Inflammatory macrophage treated with lipopolysaccharide for 4 hours (primary cell): ENCODE results near the gene UBE2E1.
"Not testable (repeated sequence)": the region's sequence is repeated elsewhere in the genome, so short reads cannot be mapped to it uniquely, and the experiment has no call there.

ENCODE experiments used
- DNase-seq: peaks from one replicate; pipeline ENCODE4 v3.0.0-alpha.2; 2020

UBE2E1 gene

DNA sequence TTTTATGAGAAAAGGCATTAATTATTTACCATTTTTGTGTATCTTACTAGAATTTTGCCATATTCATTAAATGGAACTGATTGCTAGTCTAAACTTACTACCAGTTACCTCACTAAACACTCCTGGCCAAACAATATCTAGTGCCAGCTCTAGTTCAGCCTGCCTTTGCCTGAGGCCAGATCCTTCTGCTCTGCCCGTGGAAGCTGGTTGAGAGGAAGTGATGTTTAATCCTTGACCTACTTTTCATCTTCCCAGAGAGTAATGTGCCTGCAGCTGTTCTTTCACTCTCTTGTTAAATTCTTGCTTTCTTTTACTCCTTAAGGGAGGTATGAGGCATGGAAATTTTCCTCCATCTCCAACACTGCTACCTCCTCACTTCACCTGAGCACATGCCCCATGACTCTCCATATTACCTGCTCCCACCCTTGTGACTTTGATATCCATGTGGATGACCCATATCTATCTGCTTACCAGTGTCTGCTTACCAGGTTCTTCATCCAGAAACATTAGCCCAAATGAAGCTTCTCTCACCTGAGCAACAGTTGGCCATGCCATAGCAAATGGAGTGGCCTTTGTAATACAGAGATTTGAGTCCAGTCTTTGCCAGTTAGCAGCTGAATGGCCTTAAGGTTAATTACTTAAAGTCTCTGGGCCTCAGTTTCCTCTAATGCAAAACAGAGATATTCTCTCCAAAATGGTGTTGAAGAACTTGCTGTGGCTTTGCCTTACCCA, 53.4 kb downstream of the UBE2E1 start:
- DNase-seq, result peak; percentile 24

DNA sequence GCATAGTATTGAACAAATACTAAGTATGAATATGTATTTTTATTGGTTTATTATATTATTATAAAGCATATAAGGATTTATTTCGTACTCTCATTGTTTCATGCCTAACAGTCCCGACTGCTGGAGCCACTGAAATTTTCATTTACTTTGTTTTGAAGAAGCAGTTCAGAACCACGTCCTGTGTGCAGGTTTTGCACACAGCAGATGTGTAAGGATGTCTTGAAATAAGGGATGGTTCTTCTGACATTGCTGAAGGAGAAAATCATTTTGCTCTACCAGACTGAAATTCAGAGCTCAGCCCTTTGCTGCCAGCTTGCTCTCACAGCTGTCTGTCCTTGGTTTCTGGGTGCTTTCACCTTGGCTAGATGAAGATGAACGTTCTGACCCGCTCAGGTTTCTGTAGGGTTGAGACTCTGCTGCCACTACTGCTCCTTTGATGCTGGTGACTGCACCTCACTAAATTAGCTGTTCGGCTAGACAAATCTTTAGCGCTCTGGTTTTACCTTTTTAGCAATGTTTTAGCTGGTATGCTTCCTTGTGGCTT, 54.2 kb downstream of the UBE2E1 start:
- DNase-seq, result no peak

DNA sequence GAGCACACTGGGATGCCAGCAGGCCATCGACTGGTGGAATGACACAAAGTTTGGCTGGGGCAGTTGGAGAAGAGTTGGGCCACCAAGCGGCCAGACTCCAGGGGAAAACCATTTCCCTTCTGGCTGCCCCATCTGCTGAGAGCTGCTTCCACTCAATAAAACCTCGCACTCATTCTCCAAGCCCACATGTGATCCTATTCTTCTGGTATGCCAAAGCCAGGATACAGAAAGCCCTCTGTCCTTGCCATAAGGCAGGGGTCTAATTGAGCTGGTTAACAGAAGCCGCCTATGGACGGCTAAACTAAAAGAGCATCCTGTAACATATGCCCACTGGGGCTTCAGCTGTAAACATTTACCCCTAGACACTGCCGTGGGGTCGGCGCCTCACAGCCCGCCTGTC, 55.9 kb downstream of the UBE2E1 start:
- DNase-seq, result no peak

DNA sequence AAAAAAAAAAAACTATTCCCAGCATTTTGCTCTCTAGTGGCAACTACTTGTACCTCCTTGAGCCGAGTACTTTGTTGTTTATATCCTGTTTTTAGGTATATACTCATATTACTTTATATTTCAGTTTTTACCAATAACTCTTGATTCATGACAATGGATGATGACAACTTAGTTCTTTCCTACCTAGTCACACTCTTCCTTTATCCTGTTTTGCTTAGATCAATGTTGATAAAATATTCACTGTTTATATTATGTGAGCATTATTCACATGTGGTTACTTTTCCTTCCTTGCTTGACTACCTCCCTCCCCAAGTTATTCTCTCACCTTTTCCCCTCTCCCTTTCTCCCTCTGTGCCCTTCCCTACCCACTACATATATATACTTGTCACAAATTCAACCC, 57.3 kb downstream of the UBE2E1 start:
- no peak for DNase-seq

DNA sequence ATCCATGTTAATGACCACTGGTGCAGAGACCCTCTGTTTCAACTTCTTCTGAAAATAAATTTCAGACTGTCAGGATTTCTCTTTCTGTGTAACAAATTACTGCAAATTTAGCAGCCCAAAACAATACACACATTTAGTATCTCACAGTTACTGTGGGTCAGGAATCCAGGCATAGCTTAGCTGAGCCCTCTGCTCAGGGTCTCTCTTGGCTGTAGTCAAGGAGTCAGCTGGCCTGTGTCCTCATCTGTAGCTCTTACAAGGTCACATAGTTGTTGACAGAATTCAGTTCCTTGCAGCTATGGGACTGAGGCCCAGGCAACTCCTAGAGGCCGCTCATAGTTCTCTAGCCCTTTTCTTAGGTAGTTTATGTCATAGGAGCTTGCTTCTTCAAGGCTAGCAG, 59.2 kb downstream of the UBE2E1 start:
- no peak for DNase-seq

DNA sequence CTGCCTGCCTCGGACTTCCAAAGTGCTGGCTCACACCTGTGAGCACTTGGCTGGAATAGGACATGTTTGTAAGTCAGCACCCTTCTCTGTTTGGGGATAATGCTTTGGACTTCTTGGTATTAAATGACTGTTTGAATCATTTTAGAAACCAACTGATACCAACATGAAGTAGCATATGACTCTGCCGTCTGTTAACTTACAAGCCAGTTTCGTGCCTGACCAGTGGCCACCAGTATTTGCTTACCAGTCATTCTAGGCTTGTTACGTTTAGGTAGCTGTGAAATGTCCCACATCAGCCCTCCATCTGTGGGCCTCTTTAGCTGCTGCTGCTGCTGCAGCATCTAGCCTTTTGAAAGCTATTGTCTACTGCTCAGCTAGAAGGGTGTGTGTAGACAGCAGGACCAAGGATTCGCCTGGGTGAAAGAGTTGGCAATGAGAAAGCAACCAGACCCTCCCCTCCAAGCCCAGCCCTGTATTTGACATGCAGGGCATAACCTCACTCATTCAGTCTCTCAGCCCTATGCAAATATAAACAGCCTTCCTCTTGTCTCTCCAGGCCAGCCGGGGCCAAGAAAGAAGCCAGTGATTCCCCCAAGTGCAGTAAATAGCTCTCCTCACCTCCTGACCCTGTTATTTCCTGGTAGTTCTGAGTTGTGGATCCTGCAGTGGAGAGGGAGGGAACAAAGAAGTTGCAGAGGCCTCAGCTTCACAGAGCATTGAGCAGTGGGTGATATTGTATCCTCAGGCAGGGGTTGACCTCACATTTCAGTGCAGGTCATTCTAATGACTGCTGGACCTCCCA, 60.0 kb downstream of the UBE2E1 start:
- no peak for DNase-seq

DNA sequence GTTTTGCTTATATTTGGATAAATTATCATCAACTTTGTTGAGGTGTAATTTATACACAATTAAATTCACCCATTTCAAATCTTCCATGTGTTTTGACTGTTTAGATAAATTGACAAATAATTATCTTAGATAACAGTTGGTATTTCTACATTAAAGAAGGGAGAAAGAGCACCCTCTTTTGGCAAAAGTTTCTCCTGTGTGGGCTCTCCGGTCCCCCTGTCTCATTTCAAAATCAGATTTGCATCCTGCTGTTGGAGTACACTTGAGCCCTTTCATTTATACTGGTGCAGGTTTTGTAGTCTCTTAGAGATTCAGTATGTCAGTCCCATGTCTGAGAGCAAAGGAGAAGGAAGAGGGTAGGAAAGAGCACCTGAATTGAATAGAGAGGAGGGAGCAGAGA, 61.6 kb downstream of the UBE2E1 start:
- no peak for DNase-seq

DNA sequence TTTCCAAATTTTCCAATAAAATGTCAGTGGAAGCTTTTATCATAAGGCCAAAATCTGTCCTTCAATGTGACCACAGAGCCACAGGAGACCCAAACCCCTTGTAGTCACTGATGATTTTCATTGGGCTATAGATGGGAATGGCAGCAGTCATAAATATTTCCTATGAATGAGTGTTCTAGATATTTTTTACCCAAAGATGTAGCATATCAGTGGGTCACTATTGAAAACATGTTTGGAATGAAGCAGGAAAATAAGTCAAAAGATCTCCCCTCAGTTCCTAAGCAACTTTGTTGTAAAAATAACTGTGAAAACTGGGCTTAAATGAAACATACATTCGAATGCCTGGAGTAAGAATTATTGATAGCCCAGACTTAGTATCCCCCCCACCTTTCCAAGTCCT, 62.1 kb downstream of the UBE2E1 start:
- DNase-seq, result no peak

DNA sequence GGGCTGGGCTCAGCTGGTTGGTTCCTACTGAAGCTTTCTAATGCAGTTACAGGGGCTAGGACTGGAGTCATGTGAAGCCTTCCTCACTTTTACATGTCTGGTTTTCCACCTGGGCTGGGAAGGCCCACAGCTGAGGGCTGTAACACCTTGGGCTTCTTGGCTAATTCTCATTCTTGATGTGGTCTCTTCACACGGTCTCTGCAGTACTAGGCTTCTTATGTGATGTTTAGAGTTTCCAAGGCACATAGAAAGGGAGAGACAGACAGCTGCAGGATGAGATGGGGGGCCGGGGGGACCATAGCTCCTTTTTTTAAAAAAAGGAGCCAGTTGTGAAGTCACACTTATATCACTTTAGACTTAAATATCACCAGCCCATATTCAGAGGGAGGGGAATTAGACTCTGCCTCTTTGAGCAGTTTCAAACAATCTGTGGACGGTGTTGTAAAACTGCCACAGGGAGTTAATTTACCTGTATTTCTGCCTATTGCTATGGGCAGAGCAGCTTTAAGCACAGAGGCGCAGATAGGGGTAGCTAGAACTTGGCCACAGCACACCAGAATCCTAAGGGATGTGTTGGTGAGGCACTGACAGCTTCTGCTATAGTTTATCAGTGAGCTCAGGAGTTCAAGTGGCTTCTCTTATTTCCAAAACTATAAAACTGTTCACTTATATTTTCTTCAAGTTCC, 64.4 kb downstream of the UBE2E1 start:
- no peak for DNase-seq

DNA sequence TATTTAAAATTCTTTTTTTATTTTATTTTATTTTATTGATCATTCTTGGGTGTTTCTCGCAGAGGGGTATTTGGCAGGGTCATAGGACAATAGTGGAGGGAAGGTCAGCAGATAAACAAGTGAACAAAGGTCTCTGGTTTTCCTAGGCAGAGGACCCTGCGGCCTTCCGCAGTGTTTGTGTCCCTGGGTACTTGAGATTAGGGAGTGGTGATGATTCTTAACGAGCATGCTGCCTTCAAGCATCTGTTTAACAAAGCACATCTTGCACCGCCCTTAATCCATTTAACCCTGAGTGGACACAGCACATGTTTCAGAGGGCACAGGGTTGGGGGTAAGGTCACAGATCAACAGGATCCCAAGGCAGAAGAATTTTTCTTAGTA, 64.9 kb downstream of the UBE2E1 start:
- not testable (repeated sequence) for DNase-seq

DNA sequence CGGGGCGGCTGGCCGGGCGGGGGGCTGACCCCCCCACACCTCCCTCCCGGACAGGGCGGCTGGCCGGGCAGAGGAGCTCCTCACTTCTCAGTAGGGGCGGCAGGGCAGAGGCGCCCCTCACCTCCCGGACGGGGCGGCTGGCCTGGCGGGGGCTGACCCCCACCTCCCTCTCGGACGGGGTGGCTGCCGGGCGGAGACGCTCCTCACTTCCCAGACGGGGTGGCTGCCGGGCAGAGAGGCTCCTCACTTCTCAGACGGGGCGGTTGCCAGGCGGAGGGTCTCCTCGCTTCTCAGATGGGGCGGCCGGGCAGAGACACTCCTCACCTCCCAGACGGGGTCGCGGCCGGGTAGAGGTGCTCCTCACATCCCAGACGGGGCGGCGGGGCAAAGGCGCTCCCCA, 65.6 kb downstream of the UBE2E1 start:
- DNase-seq, result not testable (repeated sequence)

DNA sequence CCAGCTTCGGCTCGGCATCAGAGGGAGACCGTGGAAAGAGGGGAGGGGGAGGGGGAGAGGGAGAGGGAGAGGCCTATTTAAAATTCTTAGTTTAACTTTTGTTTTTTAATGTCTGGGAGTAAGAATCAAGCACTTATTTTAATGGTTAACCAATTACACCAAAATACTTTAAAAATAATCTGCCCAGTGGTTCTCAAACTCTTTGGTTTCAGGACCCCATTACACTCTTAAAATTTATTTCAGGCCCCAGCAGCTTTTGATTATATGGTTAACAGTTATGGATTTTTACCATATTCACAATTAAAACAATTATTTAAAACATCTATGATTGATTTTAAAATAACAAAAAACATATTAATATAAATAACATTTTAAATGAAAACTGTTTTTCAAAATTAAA, 66.6 kb downstream of the UBE2E1 start:
- no peak for DNase-seq

DNA sequence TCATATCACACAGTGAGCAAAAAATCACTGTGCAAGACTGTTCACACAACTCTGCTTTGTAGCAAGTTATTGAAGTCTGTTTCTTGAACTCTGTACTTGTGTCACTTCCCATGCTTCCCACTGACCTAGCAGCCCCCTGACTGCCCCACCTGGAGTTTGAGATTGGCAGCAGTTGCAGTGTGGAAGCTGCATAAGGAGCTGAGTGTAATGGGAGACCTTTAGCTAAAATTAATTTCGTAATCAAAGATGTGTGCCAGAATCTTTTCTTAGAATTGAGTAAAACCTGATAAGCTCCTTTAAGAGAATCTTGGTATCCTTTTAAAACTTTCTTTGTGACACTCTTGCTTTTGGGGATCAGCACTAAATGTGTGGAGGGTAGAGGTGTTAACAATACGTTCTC, 68.2 kb downstream of the UBE2E1 start:
- no peak for DNase-seq

DNA sequence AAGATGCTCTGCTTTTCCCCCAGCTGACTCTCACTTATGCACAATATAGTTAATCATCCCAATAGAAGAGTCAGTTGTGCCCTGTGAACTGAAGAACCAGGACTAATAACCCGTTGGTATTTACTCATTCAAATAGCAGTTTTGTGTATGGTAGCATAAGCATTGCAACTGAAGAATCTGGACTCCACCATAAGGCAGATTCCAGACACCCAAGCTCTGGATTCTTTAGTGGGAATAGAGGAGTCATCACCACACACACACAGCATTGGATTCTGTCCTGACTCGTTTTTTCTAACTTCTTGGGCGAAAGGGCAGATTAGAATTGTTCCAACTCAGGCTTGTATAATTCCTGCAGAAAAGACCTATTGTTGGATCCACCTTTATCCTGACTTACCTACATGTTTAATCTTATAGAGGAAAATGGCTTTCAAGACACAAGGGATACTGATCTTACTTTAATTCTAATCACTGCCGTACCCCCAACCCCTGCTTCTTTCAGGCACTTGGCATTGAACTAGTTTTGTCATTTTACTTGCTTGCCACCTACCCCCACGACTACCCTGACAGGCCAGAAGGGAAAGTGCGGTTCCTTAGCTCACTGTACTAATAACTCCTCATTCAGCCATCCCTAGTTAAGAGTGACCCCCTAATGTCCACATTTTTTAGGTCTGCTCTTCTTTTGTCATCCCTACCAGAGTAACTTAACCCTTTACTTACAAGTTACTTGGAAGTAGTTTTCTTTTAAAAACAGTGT, 68.8 kb downstream of the UBE2E1 start:
- no peak for DNase-seq

DNA sequence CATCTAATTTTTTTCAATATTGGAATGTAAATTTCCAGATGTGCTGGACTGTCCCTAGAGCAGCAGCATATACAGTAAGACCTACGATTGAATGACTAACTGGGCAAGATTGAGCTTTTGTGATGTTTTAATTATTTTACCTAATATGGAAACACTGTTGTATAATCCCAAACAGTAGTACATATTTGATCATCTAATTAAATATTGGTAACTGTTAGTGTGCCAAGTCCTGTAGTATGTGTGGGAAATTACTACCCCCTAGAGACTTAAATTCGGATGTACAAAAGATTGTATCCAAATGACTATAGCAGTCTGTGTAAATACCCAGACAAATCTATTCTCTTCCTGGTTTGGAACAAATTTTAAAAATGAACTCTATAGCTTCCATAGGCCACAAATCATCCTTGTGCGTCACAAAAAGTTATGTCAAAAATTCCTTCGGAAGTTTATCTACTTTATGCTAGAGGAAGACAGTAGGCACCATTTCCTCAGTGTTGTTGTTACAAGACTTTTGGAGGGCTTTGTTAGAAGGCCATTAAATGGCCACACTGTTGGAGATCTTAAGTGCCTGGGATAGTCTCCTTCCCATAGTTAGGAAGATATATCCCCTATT, 69.5 kb downstream of the UBE2E1 start:
- no peak for DNase-seq

DNA sequence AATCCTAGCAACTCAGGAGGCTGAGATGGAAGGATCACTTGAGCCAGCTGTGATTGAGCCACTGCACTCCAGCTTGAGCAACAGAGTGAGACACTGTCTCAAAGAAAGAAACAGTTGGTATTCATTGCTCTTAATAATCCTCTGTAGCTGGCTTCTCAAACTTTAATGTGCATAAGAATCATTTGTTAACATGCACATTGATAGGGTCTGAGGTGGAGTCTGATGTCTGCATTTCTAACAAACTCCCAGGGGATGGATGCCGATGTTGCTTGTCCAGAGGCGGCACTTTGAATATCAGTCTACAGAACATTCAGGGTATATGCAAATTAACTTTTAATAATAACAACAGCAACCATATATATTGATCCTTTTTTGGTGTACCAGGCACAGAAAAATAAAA, 71.2 kb downstream of the UBE2E1 start:
- DNase-seq, result no peak

DNA sequence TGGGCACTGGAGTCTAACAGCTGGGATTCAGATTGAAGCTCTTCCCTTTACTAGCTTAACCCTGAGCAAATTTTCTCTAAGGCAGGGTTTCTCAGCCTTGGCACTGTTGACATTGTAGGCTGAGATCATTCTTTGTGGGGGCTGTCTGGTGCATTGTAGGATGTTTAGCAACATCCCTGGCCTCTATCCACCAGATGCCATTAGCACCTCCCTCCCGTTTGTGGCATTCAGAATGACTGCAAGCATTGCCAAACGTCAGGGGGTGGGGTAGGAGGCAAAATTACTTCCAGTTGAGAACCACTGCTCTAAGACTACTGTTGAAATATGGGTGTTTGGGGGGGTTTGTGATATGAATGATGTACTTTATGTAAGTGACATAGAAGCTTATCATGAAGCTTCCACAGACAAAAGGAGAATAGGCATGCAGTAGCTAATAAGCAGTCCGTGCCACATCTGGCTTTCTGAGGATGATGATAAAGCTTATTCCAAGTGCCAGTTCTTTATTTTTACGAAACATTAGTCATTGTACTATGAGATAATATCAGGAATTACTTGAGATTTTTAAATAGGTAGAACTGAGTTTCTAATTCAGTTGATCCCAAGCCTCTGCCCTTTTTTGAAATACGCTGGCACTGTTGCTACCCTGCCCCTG, 71.7 kb downstream of the UBE2E1 start:
- peak; percentile 92 for DNase-seq

DNA sequence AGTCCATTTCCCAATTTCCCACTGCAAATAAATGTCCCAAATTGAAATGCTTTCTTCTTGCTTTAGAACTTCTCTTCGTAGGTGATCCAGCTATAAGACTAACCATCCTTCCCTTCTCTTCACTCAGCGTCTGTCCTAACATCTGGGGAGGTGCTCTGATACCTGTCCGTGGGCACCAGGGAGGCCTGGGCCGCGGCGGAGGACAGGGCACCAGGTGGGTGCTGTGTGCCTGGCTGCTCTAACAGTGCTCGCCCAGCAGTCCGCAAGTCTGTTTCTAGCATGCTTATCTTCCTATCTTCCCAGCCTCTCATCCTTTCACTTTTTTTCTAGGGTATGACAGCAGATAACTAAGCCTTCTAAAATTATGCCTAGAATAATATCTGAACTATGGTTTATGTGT, 73.7 kb downstream of the UBE2E1 start:
- DNase-seq, result no peak

DNA sequence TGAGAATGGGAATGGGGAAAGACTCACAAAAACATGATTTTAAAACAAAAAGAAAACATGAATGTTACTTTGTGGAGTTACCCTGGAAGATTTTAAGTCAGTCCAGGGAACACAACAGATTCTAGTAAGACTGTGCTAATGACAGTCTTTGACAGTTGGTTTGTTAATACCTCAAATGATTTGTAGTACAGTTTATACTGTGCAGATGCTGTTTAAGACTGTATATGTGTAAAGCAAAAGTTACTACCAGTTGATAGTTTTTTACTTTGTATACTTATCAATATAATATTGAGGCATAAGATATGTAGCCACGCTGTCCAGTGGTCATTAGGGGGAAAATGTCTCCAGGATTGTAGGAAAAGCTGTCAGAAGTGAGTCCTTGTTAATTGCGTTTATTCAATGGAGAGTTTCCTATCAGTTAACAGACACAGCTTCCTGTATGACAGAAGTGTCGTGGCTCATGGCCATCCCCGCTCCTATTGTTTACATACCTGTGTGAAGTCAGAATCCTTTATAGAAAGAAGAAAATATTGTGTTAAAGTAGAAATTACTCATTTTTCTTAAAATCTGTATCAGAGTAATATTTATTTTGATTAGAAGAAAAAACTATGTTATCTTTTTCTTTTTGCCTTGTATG, 75.1 kb downstream of the UBE2E1 start:
- DNase-seq, result no peak

DNA sequence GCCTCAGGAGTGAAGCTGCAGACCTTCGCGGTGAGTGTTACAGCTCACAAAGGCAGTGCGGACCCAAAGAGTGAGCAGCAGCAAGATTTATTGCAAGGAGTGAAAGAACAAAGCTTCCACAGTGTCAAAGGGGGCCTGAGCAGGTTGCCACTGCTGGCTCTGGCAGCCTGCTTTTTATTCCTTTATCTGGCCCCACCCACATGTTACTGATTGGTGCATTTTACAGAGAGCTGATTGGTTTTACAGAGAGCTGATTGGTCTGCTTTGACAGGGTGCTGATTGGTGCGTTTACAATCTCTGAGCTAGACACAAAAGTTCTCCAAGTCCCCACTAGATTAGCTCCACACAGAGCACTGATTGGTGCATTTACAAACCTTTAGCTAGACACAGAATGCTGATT, 76.2 kb downstream of the UBE2E1 start:
- not testable (repeated sequence) for DNase-seq

DNA sequence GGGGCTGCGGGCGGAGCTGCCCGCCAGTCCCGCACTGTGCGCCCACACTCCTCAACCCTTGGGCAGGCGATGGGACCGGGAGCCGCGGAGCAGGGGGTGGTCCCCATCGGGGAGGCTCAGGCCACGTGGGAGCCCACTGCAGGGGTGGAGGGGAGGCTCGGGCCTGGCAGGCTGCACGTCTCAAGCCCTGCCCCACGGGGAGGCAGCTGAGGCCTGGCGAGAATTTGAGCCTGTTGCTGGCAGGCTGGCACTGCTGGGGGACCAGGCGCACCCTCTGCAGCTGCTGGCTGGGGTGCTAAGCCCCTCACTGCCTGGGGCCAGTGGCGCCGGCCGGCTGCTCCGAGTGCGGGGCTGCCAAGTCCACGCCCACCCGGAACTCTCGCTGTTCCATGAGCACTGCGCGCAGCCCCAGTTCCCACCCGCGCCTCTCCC, 76.7 kb downstream of the UBE2E1 start:
- DNase-seq, result no peak
